Cardiac fibroblast (primary cell): Measurements from ENCODE around the gene DTX1.

Experiments used
- DNase-seq, 2 donors: peaks; one replicate each; pipeline versions ENCODE4 v3.0.0 to v3.0.0-alpha.2; 2010; ENCODE audit warnings: low read depth in 2 of 2
- H3K4me3 ChIP-seq, 2 donors: replicated peaks in 1 of 2; 1 replicate in 1 of 2; 2 replicates in 1 of 2; pipeline ENCODE4 v1.5.1; 2011; ENCODE audit warnings: low read depth in 2 of 2, low read length in 2 of 2, mild to moderate bottlenecking in 2 of 2, moderate library complexity in 1 of 2
- CTCF ChIP-seq: IDR thresholded peaks from one replicate; pipeline ENCODE4 v1.5.1; 2011; ENCODE audit warnings: low read depth, mild to moderate bottlenecking, low read length, inconsistent platforms

Gene DTX1

GRCh38 chr12:113106361-113106760, 49.8 kb downstream of the DTX1 start:
- no peak for DNase-seq
- no peak overlapping the region for H3K4me3 ChIP-seq
- TF ChIP-seq CTCF, result no peak

GRCh38 chr12:113108308-113108707, 51.8 kb downstream of the DTX1 start:
- no peak overlapping the region for H3K4me3 ChIP-seq
- no peak for TF ChIP-seq CTCF
- no peak for DNase-seq

- TF ChIP-seq CTCF, result no peak
- no peak overlapping the region for H3K4me3 ChIP-seq
- no peak for DNase-seq
Observed at GRCh38 chr12:113109360-113109759, 52.8 kb downstream of the DTX1 start.

- TF ChIP-seq CTCF, result no peak
- no peak overlapping the region for H3K4me3 ChIP-seq
- DNase-seq, result no peak
Observed at GRCh38 chr12:113109872-113110599, 53.5 kb downstream of the DTX1 start.

- no peak overlapping the region for H3K4me3 ChIP-seq
- no peak for DNase-seq
- no peak for TF ChIP-seq CTCF
Observed at GRCh38 chr12:113111247-113111646, 54.7 kb downstream of the DTX1 start.

GRCh38 chr12:113112043-113112899, 55.7 kb downstream of the DTX1 start:
- no peak overlapping the region for H3K4me3 ChIP-seq
- no peak for TF ChIP-seq CTCF
- no peak for DNase-seq
